ENCODE data around the gene PLA2G3.

- TF ChIP-seq POLR2A (IDR thresholded peaks at IDR 0.05; ENCODE audit: borderline replicate concordance, extremely low read depth, insufficient read depth, insufficient read length) (no peak), CTCF (IDR thresholded peaks at IDR 0.05 in 2 of 3, conservative IDR thresholded peaks at IDR 0.05 in 1 of 3; ENCODE audit: borderline replicate concordance in 1 of 3, insufficient read depth in 1 of 3, low read depth in 2 of 3, low read length in 2 of 3) (no peak), CEBPB (IDR thresholded peaks at IDR 0.05; ENCODE audit: low read depth) (no peak), ZNF274 (IDR thresholded peaks at IDR 0.05; ENCODE audit: low read depth, low read length) (no peak), RAD21 (IDR thresholded peaks at IDR 0.05; ENCODE audit: low read depth) (no peak), POLR2AphosphoS5 (IDR thresholded peaks at IDR 0.05; ENCODE audit: low read depth, low read length) (no peak), ELF1 (IDR thresholded peaks at IDR 0.05; ENCODE audit: borderline replicate concordance, low read depth) (no peak), REST (IDR thresholded peaks at IDR 0.05; ENCODE audit: low read depth) (no peak), YY1 (IDR thresholded peaks at IDR 0.05; ENCODE audit: extremely low read depth, insufficient replicate concordance, low read depth, low read length) (no peak), ATF3 (IDR thresholded peaks at IDR 0.05) (no peak), EZH2phosphoT487 (IDR thresholded peaks at IDR 0.05; ENCODE audit: borderline replicate concordance) (no peak), SP1 (IDR thresholded peaks at IDR 0.05; ENCODE audit: low read depth) (no peak), FOSL1 (IDR thresholded peaks at IDR 0.05; ENCODE audit: low read depth) (peak; percentile 56; the same call in 1 of the 2 replicates), ZFX (IDR thresholded peaks at IDR 0.05) (no peak)
These were observed 3.9 kb upstream of the PLA2G3 start for GRCh38 chr22:31144223-31144622.

All from HCT116 (cell line).